Suprapubic skin (tissue), 4 donors: Measurements from ENCODE around the gene DNAH11. TPM values are rescaled to one million over a fixed set of nuclear protein-coding genes. Genes with fewer than 3 reads are reported as not detected.
"Not testable (repeated sequence)": the region's sequence is repeated elsewhere in the genome, so short reads cannot be mapped to it uniquely, and the experiment has no call there.

Source experiments
- DNase-seq, 2 donors: peaks; one replicate each; pipeline ENCODE4 v3.0.0-alpha.2; 2019; ENCODE audit warnings: low spot score in 2 of 2
- H3K27ac ChIP-seq: fragments of 200-600 bp; sonication (generic); one replicate; pipeline ENCODE4 v1.5.1; 2019
- H3K27me3 ChIP-seq: fragments of 200-600 bp; sonication (generic); one replicate; pipeline ENCODE4 v1.5.1; 2019
- H3K36me3 ChIP-seq: fragments of 200-600 bp; sonication (generic); one replicate; pipeline ENCODE4 v1.5.1; 2019
- H3K4me1 ChIP-seq: fragments of 200-600 bp; sonication (generic); one replicate; pipeline ENCODE4 v1.5.1; 2019
- H3K4me3 ChIP-seq: fragments of 200-600 bp; sonication (generic); one replicate; pipeline ENCODE4 v1.5.1; 2019; ENCODE audit warnings: mild to moderate bottlenecking
- H3K9me3 ChIP-seq: fragments of 200-600 bp; sonication (generic); one replicate; pipeline ENCODE4 v1.5.1; 2019
- EP300 ChIP-seq: sonication (generic); formaldehyde crosslinking; IDR thresholded peaks from one replicate; pipeline ENCODE4 v1.6.1; 2017; ENCODE audit warnings: antibody characterized with exemption
- POLR2A ChIP-seq, 2 donors: fragments of 450-650 bp; IDR thresholded peaks; one replicate each; pipeline ENCODE4 v1.6.1; 2017; ENCODE audit warnings: antibody characterized with exemption in 2 of 2, mild to moderate bottlenecking in 2 of 2, moderate library complexity in 2 of 2
- POLR2AphosphoS5 ChIP-seq, 3 donors: sonication (generic); formaldehyde crosslinking; IDR thresholded peaks; one replicate each; pipeline ENCODE4 v1.6.1; 2017; ENCODE audit warnings: antibody characterized with exemption in 3 of 3
- WGBS: methylation state at CpG from one replicate; pipeline ENCODE4 v1.1.5; 2018; 5-methylcytosine and 5-hydroxymethylcytosine counted together
- total RNA-seq, 4 donors: library from RNA; depleted of rRNA; stranded (reverse); fragments of >200 nt; gene quantifications; one replicate each; pipeline ENCODE4 v1.1.0, GENCODE V29; 2016
- TF ChIP-seq, protein P1 (sequence below), 2 donors: fragments of 200-600 bp in 1 of 2; fragments of 450-650 bp in 1 of 2; sonication (generic) in 1 of 2; IDR thresholded peaks; one replicate each; pipeline ENCODE4 v1.5.1; 2016 to 2019; ENCODE audit warnings: antibody characterized with exemption in 2 of 2, mild to moderate bottlenecking in 1 of 2, moderate library complexity in 1 of 2

Gene DNAH11
- total RNA-seq, 4 donors from 2014 or later = 0.57 to 48.3 (median 1.8) TPM

DNA sequence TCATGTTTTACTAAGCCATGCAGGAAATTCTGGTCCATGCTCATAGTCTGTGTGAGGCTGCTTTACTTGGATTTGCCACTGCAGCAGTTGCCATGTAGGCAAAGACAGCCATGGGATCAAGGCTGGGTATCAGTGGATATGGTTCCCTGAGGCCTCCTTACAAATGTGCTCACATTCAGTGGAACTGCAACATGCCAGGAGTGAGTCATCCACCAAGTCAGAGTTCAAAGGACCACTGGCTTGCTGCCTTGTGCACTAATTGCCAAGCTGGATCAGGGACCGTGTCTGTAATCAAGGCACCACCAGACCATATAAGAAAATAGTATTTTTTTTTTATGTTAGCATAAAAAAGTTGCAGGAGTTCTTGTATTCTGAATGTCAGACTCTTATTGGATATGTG is 301.9 kb downstream of the DNAH11 start:
- Histone ChIP-seq H3K36me3 (no peaks in the 10 kb centered on the region), H3K4me1 (no peaks in the 10 kb centered on the region), H3K9me3 (no peaks in the 10 kb centered on the region), H3K27me3 (no peaks in the 10 kb centered on the region), H3K4me3 (no peak overlapping the region), H3K27ac (no peak overlapping the region)
- no peak for DNase-seq
- 50% methylated on average over 1 of the region's 1 CpG for WGBS
- no peak for TF ChIP-seq POLR2AphosphoS5 (IDR thresholded peaks at IDR 0.05)
- TF ChIP-seq POLR2A (IDR thresholded peaks at IDR 0.05) = no peak
- no peak for TF ChIP-seq EP300
- TF ChIP-seq, protein P1, sequence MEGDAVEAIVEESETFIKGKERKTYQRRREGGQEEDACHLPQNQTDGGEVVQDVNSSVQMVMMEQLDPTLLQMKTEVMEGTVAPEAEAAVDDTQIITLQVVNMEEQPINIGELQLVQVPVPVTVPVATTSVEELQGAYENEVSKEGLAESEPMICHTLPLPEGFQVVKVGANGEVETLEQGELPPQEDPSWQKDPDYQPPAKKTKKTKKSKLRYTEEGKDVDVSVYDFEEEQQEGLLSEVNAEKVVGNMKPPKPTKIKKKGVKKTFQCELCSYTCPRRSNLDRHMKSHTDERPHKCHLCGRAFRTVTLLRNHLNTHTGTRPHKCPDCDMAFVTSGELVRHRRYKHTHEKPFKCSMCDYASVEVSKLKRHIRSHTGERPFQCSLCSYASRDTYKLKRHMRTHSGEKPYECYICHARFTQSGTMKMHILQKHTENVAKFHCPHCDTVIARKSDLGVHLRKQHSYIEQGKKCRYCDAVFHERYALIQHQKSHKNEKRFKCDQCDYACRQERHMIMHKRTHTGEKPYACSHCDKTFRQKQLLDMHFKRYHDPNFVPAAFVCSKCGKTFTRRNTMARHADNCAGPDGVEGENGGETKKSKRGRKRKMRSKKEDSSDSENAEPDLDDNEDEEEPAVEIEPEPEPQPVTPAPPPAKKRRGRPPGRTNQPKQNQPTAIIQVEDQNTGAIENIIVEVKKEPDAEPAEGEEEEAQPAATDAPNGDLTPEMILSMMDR (IDR thresholded peaks at IDR 0.05) = no peak

DNA sequence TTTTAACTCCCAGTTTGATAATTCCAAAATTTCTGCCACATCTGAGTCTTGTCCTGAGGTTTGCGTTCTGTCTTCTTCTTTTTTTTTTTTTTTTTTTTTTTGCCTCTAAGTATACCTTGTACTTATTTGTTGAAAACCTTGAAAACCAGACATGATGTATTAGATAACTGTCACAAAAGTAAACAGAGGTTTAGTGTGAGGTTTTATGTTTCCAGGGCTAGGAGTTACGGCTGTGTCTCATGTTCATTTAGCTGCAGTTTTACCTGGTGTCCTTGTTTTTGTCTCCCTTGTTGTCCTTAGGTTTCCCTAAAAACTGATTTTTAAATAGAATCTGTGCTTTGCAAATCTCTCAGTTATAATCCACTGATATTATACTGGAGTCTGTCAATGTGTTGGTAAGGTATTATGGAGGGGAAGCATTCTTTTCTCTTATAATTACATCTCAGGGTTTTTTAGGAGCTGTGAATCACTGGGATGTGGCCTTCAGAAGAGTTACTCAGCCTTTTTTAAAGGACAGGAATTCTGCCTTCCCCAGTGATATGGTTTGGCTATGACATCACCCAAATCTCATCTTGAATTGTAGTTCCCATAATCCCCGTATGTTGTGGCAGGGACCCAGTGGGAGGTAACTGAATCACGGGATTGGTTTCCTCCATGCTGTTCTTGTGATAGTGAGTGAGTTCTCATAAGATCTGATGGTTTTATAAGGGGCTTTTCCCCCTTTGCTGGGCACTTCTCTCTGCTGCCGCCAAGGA is 307.9 kb downstream of the DNAH11 start:
- H3K4me3 ChIP-seq = no peak overlapping the region
- no peaks in the 10 kb centered on the region for H3K36me3 ChIP-seq
- no peaks in the 10 kb centered on the region for H3K27me3 ChIP-seq
- H3K27ac ChIP-seq = no peak overlapping the region
- TF ChIP-seq, protein P1 (IDR thresholded peaks at IDR 0.05) = no peak
- TF ChIP-seq POLR2AphosphoS5 (IDR thresholded peaks at IDR 0.05) = no peak
- no peak for TF ChIP-seq EP300
- no peak for TF ChIP-seq POLR2A (IDR thresholded peaks at IDR 0.05)
- DNase-seq = no peak
- H3K9me3 ChIP-seq = no peaks in the 10 kb centered on the region
- 91% methylated on average over 5 of the region's 5 CpGs for WGBS
- no peaks in the 10 kb centered on the region for H3K4me1 ChIP-seq

DNA sequence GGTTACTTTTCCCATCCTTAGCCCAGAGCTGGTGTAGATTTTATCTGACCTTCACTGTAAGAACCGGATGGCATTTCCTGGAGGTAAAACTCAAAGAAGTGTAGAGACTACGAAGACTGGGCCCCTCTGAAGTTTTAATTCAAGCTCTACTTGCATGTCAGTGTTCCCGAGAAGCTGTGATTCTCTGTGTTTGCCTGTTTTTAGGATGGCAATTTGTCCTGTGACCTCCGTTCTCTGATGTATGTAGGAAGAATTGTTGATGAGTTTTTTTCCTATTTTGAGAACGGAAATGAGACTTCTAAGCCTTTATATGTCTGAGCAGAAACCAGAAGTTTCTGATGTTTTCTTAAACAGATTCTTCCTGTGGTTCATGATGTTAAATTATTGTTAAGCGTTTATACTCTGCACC is 308.7 kb downstream of the DNAH11 start:
- Histone ChIP-seq H3K27ac (no peak overlapping the region), H3K36me3 (no peaks in the 10 kb centered on the region), H3K27me3 (no peaks in the 10 kb centered on the region), H3K9me3 (no peaks in the 10 kb centered on the region), H3K4me1 (no peaks in the 10 kb centered on the region), H3K4me3 (no peak overlapping the region)
- no peak for DNase-seq
- WGBS = 69% methylated on average over 6 of the region's 6 CpGs
- TF ChIP-seq POLR2AphosphoS5 (IDR thresholded peaks at IDR 0.05) (no peak), EP300 (no peak), POLR2A (IDR thresholded peaks at IDR 0.05) (no peak)
- TF ChIP-seq, protein P1 (IDR thresholded peaks at IDR 0.05) = no peak

DNA sequence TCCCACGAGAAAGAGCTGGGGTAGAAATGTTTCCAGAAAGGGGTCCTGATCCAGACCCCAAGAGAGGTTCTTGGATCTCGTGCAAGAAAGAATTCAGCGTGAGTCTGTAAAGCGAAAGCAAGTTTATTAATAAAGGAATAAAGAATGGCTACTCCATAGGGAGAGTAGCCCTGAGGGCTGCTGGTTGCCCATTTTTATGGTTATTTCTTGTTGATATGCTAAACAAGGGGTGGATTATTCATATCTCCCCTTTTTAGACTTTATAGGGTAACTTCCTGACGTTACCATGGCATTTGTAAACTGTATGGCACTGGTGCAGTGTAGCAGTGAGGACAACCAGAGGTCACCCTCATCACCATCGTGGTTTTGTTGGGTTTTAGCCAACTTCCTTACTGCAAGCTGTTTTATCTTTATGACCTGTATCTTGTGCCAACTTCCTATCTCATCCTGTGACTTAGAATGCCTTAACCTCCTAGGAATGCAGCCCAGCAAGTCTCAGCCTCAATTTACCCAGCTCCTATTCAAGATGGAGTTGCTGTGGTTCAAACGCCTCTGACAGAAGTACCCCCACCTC is 322.9 kb downstream of the DNAH11 start:
- not testable (repeated sequence) for H3K4me1 ChIP-seq, H3K36me3 ChIP-seq, DNase-seq, H3K4me3 ChIP-seq, H3K27ac ChIP-seq, H3K27me3 ChIP-seq, H3K9me3 ChIP-seq
- 56% methylated on average over 7 of the region's 7 CpGs for WGBS

DNA sequence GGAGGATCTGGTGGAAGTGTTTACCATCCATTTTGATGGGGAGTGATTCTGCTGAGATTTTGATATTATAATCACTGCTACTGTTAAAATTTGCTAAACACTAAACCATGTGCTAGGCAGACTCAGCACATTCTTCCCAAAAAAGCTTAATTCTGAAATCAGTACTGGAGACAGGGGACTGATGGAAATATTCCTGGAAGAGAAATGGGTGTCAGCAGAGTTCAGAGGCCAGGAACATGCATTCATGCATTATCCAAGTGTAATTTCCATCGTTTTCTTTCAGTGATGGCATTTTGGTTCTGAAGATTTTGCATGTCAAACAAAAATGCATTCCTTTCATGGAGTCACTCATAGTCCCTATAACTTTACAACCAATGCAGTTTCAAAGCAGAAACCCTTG is 323.9 kb downstream of the DNAH11 start:
- no peak overlapping the region for H3K4me3 ChIP-seq
- WGBS = 68% methylated on average over 1 of the region's 1 CpG

More for the DNA sequence above, 323.9 kb downstream of the DNAH11 start:
- no peaks in the 10 kb centered on the region for H3K27me3 ChIP-seq
- DNase-seq = no peak
- no peaks in the 10 kb centered on the region for H3K36me3 ChIP-seq
- TF ChIP-seq, protein P1 (IDR thresholded peaks at IDR 0.05) = no peak
- TF ChIP-seq POLR2AphosphoS5 (IDR thresholded peaks at IDR 0.05) (no peak), EP300 (no peak), POLR2A (IDR thresholded peaks at IDR 0.05) (no peak)
- no peak overlapping the region for H3K27ac ChIP-seq
- no peaks in the 10 kb centered on the region for H3K4me1 ChIP-seq
- H3K9me3 ChIP-seq = no peaks in the 10 kb centered on the region
